GM21723 (cell line): Measurements from ENCODE around the gene ZNF165.
A peak's percentile ranks its signal among the peaks of the same experiment; 100 is the strongest.
"Not testable (repeated sequence)": the region's sequence is repeated elsewhere in the genome, so short reads cannot be mapped to it uniquely, and the experiment has no call there.

Experiments used
- ATAC-seq: cut with Tn5 transposase; IDR thresholded peaks from one replicate; pipeline ENCODE4 v1.9.1; 2021; ENCODE audit warnings: mild to moderate bottlenecking, moderate library complexity; ENCODE audit not compliant: unreplicated experiment

Gene ZNF165

GRCh38 chr6:28080381-28080630, at the start of gene ZNF165:
TSS of gene ZNF165 (plus strand) at chr6:28080568. CDS start at chr6:28085481, 4,913 bp downstream.
- ATAC-seq = peak; percentile 24

- ATAC-seq = no peak
These were observed 26.8 kb upstream of the ZNF165 start for GRCh38 chr6:28053584-28053983.

- ATAC-seq = no peak
These were observed 20.0 kb upstream of the ZNF165 start for GRCh38 chr6:28060405-28060804.

DNA sequence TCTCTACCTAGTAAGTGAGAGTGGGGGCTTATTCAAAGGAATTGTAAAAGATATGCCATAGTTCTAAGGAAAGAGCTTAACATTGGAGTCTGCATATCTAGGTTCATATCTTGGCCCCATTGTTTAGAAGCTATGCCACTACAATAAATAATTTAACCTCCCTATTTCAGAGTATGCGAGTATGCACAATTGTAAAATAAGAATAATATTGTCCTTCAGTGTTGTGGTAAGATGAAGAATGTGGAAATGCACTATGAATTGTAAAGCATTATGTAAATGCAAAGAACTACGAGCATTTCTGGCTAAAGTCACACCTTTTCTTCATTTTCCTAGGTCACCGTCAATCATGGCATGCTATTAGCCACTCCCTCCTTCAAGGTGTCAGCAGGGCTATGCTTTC, 16.1 kb upstream of the ZNF165 start:
- ATAC-seq = no peak

GRCh38 chr6:28068067-28068466, 12.3 kb upstream of the ZNF165 start:
- no peak for ATAC-seq

DNA sequence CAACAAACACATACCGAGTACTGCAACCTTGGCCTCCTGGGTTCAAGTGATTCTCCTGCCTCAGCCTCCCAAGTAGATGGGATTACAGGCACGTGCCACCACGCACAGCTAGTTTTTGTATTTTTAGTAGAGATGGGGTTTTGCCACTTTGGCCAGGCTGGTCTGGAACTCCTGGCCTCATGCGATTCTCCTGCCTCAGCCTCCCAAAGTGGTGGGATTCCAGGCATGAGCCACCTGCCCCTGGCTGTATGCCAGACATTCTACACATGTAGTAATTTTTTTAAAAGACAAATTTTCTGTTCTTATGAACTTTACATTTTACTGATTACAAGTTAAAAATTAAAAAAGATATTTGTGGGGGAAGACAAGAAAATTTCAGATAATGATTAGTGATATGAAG, 9.4 kb upstream of the ZNF165 start:
- ATAC-seq = not testable (repeated sequence)

DNA sequence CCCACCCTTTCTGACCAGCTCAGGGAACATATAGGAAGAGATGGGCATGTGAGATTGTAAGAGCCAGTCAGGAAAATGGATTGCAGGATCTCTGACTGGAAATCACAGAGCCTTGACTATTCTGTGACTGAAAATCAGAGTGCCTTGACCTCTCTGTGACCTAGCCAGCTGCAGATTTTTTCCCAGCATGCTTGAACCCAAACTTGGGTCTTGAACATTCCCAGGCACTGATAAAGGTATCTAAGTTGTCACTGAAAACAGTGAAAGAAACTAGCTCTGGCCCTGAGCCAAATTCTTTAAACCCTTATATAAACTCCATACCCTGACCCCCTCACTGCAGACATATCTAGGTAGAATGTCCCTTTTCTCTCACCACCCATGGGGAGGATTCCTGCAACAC, 2.3 kb upstream of the ZNF165 start:
- ATAC-seq = no peak

GRCh38 chr6:28078836-28079235, 1.5 kb upstream of the ZNF165 start:
- no peak for ATAC-seq

DNA sequence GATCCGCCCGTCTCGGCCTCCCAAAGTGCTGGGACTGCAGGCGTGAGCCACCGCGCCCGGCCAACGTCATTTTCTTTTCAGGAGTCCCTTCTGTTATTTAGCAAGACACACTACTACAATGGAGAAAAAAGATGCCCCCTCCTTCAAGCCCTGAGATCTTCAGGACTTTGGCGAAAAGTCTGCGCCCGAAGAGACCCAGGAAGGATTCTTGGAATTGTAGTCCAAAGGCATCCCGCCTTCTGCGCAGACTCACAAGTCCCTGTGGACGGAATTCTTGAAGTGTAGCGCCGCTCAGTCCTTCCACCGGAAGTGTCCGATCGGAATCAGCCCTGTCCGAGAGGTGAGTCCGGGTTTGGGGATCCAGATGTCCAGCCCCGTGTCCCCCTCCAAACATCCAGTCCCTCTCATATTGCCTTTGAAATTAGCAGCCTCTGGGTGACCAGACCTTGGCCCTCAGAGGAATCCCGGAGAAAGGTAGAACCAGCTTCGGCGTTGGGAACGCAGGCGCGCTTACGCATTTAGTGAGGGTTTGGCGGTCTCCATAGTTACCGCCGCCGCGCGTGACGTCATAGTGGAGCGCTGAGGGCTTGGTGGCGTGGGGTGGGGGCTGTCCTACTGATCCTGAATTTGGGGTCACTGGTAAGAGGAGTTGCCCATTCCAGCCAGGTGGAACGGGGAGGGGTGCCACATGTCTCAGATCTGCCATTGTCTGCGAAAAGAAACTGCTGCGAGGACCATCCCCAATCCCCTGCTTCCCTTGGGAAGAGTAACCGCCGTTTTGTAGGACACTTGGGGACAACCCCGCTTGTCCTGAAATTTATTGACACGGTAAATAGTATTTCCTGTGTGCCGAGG, 490 bp downstream of the ZNF165 start:
- ATAC-seq = peak; percentile 77

DNA sequence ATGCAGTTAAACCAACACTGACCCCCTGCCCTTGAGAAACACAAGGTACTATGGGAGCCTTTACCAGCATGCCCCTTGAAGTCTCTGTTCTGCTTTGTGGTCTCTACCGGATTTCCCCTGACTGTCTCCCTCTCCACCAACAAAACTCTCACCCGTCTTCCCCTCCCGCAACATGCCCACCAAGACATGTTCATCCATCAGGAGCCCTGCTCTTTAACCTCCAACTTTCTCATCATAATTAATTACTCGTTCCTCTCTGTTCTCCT, 1.1 kb downstream of the ZNF165 start:
- ATAC-seq = peak; percentile 57

- no peak for ATAC-seq
These were observed 2.6 kb downstream of the ZNF165 start for GRCh38 chr6:28082939-28083338.

DNA sequence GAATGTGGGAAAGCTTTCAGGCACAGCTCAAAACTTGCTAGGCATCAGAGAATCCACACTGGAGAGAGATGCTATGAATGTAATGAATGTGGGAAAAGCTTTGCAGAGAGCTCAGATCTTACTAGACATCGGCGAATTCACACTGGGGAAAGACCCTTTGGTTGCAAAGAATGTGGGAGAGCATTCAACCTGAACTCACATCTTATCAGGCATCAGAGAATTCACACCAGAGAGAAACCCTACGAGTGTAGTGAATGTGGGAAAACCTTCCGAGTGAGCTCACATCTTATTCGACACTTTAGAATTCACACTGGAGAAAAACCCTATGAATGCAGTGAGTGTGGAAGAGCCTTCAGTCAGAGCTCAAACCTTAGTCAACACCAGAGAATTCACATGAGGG, 8.7 kb downstream of the ZNF165 start:
- no peak for ATAC-seq

DNA sequence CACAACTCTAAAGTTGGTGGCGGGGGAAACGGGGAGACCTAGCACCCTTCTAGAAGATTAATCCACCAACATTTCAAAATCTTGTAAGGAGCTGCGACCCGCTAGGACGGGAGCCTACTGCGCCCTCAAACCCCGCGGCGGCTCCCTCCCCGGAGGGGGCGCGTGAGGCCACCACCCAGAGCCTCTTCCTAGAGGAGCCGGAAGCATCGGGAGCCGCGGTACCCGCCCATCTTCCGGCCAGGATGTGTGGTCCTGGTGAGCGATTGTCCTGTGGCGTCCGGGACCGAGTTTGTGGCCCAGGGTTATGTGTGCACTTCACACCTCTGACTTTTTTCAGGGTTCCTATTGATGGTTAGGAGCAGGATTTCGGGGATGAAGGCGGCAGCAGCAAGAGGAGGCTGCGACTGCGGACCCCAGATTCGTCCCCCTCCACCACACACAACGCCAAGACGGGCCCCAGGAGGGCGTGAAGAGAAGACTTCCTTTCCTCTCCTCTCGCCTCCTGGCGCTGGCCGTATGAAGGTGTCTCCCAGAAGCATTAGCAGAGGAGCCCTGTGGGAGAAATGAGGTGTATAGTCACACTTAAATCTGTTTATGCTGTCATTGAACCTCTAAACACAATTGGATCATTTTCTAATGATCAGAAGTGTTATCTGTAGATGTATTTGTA, 10.7 kb downstream of the ZNF165 start:
- no peak for ATAC-seq

DNA sequence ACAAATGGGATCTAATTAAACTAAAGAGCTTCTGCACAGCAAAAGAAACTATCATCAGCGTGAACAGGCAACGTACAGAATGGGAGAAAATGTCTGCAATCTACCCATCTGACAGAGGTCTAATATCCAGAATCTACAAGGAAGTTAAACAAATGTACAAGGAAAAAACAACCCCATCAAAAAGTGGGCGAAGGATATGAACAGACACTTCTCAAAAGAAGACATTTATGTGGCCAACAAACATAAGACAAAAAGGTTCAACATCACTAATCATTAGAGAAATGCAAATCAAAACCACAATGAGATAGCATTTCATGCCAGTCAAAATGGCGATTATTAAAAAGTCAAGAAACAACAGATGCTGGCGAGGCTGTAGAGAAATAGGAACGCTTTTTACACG, 21.9 kb downstream of the ZNF165 start:
- not testable (repeated sequence) for ATAC-seq

GRCh38 chr6:28102699-28103098, 22.3 kb downstream of the ZNF165 start:
- not testable (repeated sequence) for ATAC-seq

GRCh38 chr6:28104392-28105244, 24.2 kb downstream of the ZNF165 start:
- peak; percentile 99 for ATAC-seq

DNA sequence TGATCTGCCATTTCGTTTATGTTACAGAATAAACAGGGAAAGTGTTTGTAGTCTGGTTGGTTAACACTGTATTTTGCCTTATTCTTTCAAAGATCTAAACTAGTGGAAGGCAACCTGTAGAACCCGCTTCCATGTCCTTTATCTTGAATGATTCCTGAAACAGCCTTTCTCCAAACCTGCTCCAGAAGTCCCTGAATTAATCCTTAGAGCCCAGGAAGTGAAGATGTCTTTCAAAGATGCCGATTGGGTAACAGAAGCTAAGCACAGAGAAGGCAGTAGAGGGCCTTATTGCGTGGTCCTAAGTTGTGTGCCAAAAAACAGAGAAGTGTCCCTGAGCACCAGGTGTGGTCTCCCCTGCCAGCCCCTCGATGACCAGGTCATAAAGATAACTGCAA, 24.9 kb downstream of the ZNF165 start:
- ATAC-seq = no peak

- ATAC-seq = no peak
These were observed 27.1 kb downstream of the ZNF165 start for GRCh38 chr6:28107506-28107905.

DNA sequence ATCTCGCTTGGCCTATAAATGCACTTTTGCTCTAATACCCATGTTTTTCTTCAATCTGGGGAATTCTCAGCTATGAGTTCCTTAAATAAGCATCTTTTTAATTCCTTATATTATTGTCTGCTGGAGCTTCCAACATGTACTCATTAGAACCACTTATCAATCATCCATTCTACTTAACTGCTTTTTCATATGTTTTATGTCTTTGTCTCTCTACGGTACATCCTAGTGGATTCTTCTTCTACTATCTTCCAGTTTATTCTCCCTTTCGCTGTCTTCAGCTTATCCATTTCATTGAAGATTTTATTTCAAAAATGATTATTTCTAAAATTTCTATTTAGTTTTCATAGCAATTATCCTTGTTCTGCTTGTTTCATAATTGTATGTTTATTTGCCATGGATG, 31.6 kb downstream of the ZNF165 start:
- no peak for ATAC-seq

DNA sequence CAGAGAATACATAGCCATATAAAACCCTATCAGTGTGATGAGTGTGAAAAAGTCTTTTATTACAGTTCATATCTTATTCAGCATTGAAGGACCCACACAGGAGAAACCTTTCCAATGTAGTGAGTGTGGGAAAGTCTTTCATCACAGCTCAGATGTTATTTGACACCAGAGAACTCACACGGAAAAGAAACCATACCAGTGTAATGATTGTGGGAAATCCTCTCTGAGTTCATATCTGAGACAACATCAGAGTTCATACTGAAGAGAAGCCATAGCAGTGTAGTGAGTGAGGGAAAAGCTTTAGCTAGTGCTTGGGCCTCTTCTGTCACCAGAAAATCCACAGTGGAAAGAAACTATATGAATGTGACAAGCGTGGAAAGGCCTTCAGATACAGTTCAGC, 35.4 kb downstream of the ZNF165 start:
- no peak for ATAC-seq

DNA sequence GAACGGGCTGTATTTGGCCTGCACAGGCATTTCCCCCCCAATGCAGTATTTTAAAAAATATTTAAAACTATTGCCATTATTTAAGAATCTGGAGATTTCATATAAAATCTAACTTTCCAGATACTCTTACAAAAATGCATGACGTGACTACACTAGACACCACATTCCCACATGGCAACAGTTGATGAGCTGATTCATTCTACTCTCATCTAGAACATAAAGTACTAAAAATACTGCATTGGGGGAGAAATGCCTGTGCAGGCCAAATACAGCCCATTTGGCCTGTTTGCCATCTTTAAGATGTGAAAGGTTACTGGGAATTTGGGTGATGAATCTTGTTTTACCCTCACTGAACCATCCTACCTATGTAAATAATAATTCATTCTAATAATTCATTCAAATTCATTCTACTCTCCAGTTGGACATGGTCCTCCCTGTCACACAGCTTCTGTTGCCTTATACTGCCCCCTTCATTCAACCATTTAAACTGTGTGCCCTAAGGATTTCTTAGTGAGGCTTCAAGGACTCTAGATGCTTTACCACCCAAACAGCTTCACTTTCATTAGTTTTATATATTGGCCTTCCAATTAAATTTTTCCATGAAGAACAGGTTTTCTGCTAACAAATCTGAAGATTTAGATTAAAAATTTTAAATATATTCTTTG, 37.1 kb downstream of the ZNF165 start:
- no peak for ATAC-seq
